NT2/D1 (cell line): Measurements from ENCODE around the gene PRSS21.

ENCODE experiments used
- DNase-seq: peaks from one replicate; pipeline ENCODE4 v3.0.0-alpha.2; 2011; ENCODE audit warnings: low read depth, low spot score
- H3K27me3 ChIP-seq: 2 replicates; pipeline ENCODE4 v1.6.0; 2011; ENCODE audit warnings: mild to moderate bottlenecking; ENCODE audit not compliant: insufficient read length, insufficient read depth
- H3K36me3 ChIP-seq: 2 replicates; pipeline ENCODE4 v1.6.1; 2011; ENCODE audit warnings: mild to moderate bottlenecking, low read length, mixed read lengths; ENCODE audit not compliant: insufficient read depth, insufficient read length
- H3K4me1 ChIP-seq: 2 replicates; pipeline ENCODE4 v1.5.1; 2011; ENCODE audit not compliant: insufficient read depth, insufficient read length
- H3K4me3 ChIP-seq: 2 replicates; pipeline ENCODE4 v1.5.1; 2011; ENCODE audit warnings: low read depth; ENCODE audit not compliant: insufficient read length
- H3K9ac ChIP-seq: 2 replicates; pipeline ENCODE4 v1.6.0; 2011; ENCODE audit warnings: low read depth; ENCODE audit not compliant: insufficient read length
- H3K9me3 ChIP-seq: 2 replicates; pipeline ENCODE4 v1.5.1; 2011; ENCODE audit warnings: mild to moderate bottlenecking, low read length; ENCODE audit not compliant: insufficient read depth
- SUZ12 ChIP-seq: IDR thresholded peaks from 2 replicates; pipeline ENCODE4 v1.6.1; 2011; ENCODE audit not compliant: insufficient read length, insufficient read depth; ENCODE audit errors: extremely low read depth
- YY1 ChIP-seq: IDR thresholded peaks from 2 replicates; pipeline ENCODE4 v1.6.1; 2011; ENCODE audit not compliant: insufficient read length, insufficient read depth
- ZNF274 ChIP-seq: IDR thresholded peaks from 2 replicates; pipeline ENCODE4 v1.6.1; 2011; ENCODE audit warnings: mild to moderate bottlenecking, low read depth, low read length

Gene PRSS21

DNA sequence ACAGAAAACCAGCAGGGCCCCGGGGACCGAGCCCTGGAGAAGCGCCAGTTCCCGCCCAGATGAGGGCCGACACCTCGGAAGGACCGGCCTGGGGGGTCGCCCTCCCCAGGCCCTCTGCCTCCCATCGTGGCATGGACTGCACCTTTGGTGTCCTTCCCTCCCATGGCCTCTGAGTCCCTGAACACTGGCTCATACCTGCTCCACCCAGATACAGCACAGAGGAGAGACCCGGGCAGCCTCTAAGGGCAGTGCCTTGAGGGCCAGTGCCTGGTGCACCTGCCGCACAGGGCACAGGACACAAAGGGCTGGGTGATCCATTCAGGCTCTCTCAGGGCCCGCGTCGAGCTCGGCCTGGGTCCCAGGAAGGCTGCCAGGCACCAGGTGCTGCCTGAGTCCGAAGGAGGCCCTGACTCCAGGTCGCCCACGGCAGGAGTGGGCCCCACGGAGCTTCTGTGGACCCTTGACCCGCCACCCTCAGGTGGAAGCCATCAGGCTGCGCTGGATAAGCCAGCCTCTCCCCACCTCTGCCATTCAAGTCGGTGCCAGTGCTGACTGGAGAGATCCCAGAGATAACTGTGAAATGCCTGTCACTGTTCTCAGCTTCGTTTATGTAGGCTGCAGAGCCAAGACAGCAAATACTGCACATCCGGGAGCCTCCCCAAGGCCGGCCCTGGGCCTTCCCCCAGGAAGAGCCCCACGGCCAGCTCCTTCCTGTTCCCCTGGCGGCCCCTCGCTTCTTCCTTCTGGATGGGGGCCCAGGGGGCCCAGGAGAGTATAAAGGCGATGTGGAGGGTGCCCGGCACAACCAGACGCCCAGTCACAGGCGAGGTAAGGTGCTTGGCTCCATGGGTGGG, 12.7 kb downstream of the PRSS21 start, which contains the start of gene ZG16B:
ZG16B (plus strand) TSS at position 803 of the 854 bp plus-strand sequence. CDS start 139 bp downstream, outside the sequence.
- Histone ChIP-seq H3K9ac (no peak within 1 kb of the TSS), H3K4me1 (peaks cover 11% of the 10 kb centered on the region), H3K36me3 (no peaks in the 10 kb centered on the region), H3K9me3 (no peaks in the 10 kb centered on the region), H3K27me3 (no peaks in the 10 kb centered on the region), H3K4me3 (no peak within 1 kb of the TSS)
- TF ChIP-seq SUZ12: no peak
- TF ChIP-seq YY1: no peak
- no peak for TF ChIP-seq ZNF274
- no peak for DNase-seq

GRCh38 chr16:2830355-2830695, 13.3 kb downstream of the PRSS21 start:
- DNase-seq: no peak
- Histone ChIP-seq H3K9me3 (no peaks in the 10 kb centered on the region), H3K4me1 (peaks cover 12% of the 10 kb centered on the region), H3K36me3 (no peaks in the 10 kb centered on the region), H3K9ac (no peak overlapping the region), H3K4me3 (no peak overlapping the region), H3K27me3 (no peaks in the 10 kb centered on the region)
- no peak for TF ChIP-seq ZNF274
- no peak for TF ChIP-seq YY1
- no peak for TF ChIP-seq SUZ12

GRCh38 chr16:2831203-2831602, 14.2 kb downstream of the PRSS21 start:
- Histone ChIP-seq H3K4me1 (peaks cover 16% of the 10 kb centered on the region), H3K9me3 (no peaks in the 10 kb centered on the region), H3K27me3 (no peaks in the 10 kb centered on the region), H3K4me3 (no peak overlapping the region), H3K36me3 (no peaks in the 10 kb centered on the region), H3K9ac (no peak overlapping the region)
- TF ChIP-seq ZNF274 (no peak), SUZ12 (no peak), YY1 (no peak)
- DNase-seq: no peak

DNA sequence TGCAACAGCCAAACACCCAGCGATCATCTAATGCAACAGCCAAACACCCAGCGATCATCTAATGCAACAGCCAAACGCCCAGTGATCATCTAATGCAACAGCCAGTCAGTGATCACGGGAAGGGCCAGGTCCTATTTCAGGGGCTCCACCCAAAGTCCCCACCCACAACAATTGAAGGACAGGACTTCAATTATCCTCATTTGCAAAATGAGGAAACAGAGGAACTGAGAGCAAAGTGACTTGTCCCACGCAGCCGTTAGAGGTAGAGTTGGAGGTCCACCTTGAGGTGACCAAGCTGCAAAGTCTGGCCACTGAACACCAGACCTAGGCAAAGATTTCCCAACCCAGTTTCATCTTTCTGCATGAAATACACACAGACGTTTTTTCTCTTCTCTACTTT, 16.7 kb downstream of the PRSS21 start:
- H3K9me3 ChIP-seq: no peaks in the 10 kb centered on the region
- no peak overlapping the region for H3K9ac ChIP-seq
- H3K27me3 ChIP-seq: no peaks in the 10 kb centered on the region
- no peak for DNase-seq
- TF ChIP-seq YY1: no peak
- TF ChIP-seq ZNF274: no peak
- TF ChIP-seq SUZ12: no peak
- peaks cover 20% of the 10 kb centered on the region for H3K4me1 ChIP-seq
- H3K4me3 ChIP-seq: no peak overlapping the region
- no peaks in the 10 kb centered on the region for H3K36me3 ChIP-seq

- Histone ChIP-seq H3K27me3 (no peaks in the 10 kb centered on the region), H3K36me3 (no peaks in the 10 kb centered on the region), H3K4me3 (no peak overlapping the region), H3K9ac (no peak overlapping the region), H3K4me1 (peaks cover 17% of the 10 kb centered on the region), H3K9me3 (no peaks in the 10 kb centered on the region)
- TF ChIP-seq YY1 (no peak), ZNF274 (no peak), SUZ12 (no peak)
- DNase-seq: no peak
These were observed 17.9 kb downstream of the PRSS21 start for GRCh38 chr16:2834968-2835367.

GRCh38 chr16:2835638-2836493, 18.8 kb downstream of the PRSS21 start:
- H3K36me3 ChIP-seq: no peaks in the 10 kb centered on the region
- TF ChIP-seq SUZ12 (no peak), ZNF274 (no peak), YY1 (no peak)
- H3K9ac ChIP-seq: peak overlapping the region; percentile 50
- peaks cover 14% of the 10 kb centered on the region for H3K4me1 ChIP-seq
- H3K9me3 ChIP-seq: no peaks in the 10 kb centered on the region
- peak; percentile 87 for DNase-seq
- no peaks in the 10 kb centered on the region for H3K27me3 ChIP-seq
- H3K4me3 ChIP-seq: no peak overlapping the region
